HepG2 (cell line): ENCODE results near the gene BATF2. TPM values are rescaled to one million over a fixed set of nuclear protein-coding genes. Genes with fewer than 3 reads are reported as not detected.

Source experiments
- ATAC-seq: fragments of 200-7000 bp; cut with Tn5 transposase; 3 replicates; pipeline ENCODE4 v1.9.1; 2020; ENCODE audit warnings: mild to moderate bottlenecking, moderate library complexity
- BruUV-seq: library from RNA; stranded (reverse); fragments of 400-500 nt; replicated peaks from 2 replicates; lab custom pipeline; 2021; lab: Mats Ljungman, UMichigan
- CTCF ChIA-PET: fragments of 300-600 bp; formaldehyde crosslinking; extraction: SDS; loops from one replicate; lab custom pipeline; 2021; ENCODE audit warnings: low total read pairs, inconsistent platforms, low intra/inter-chr PET ratio; lab: Yijun Ruan, JAX
- POLR2A ChIA-PET: fragments of 350-600 bp; sonication (Branson Sonifier 250); formaldehyde crosslinking; loops from one replicate; lab custom pipeline; 2020; ENCODE audit warnings: antibody characterized with exemption, inconsistent platforms; lab: Yijun Ruan, JAX
- DNase-seq: peaks from one replicate; pipeline ENCODE4 v3.0.0-alpha.2; 2015; ENCODE audit warnings: low spot score
- FAIRE-seq: peaks from 3 replicates; lab custom pipeline; 2011; peaks lifted over from hg19 to GRCh38; lab: Jason Lieb, UNC
- H2AFZ ChIP-seq: one replicate; pipeline ENCODE4 v1.6.1; 2011; ENCODE audit warnings: low read length, inconsistent platforms
- H3K27ac ChIP-seq: fragments of 300-600 bp; 3 replicates; pipeline ENCODE4 v1.8.0; 2011; ENCODE audit warnings: mixed run types, mild to moderate bottlenecking, mixed read lengths, low read length, inconsistent platforms; ENCODE audit not compliant: insufficient read depth; ENCODE audit errors: extremely low read length
- H3K27me3 ChIP-seq, 2 experiments: fragments of 200-600 bp in 1 of 2; 2 replicates in 1 of 2; 3 replicates in 1 of 2; pipeline versions ENCODE4 v1.6.0 to v1.8.0; 2011; ENCODE audit warnings: low read length in 2 of 2, mild to moderate bottlenecking in 2 of 2, moderate library complexity in 2 of 2, inconsistent platforms in 1 of 2; ENCODE audit not compliant: insufficient read depth in 2 of 2, control insufficient read depth in 1 of 2
- H3K36me3 ChIP-seq, 2 experiments: fragments of 200-600 bp in 1 of 2; replicated peaks in 1 of 2; 2 replicates in 1 of 2; 3 replicates in 1 of 2; pipeline versions ENCODE4 v1.5.1 to v1.8.0; 2011; ENCODE audit warnings: low read length in 2 of 2, inconsistent platforms in 1 of 2; ENCODE audit not compliant: insufficient read depth in 2 of 2, control insufficient read depth in 1 of 2
- H3K4me1 ChIP-seq: 2 replicates; pipeline ENCODE4 v1.5.1; 2012; ENCODE audit warnings: low read length, inconsistent platforms; ENCODE audit not compliant: insufficient read depth
- H3K4me2 ChIP-seq: 2 replicates; pipeline ENCODE4 v1.6.0; 2011; ENCODE audit warnings: low read depth, low read length, inconsistent platforms
- H3K4me3 ChIP-seq, 3 experiments: fragments of 200-600 bp in 1 of 3; sonication (generic), shearing (Covaris generic) in 1 of 3; replicated peaks in 1 of 3; 2 replicates each; pipeline ENCODE4 v1.5.1; 2011 to 2016; ENCODE audit warnings: low read length in 3 of 3, inconsistent platforms in 2 of 3, low read depth in 2 of 3, mild to moderate bottlenecking in 2 of 3, control low read depth in 1 of 3, mixed read lengths in 1 of 3; ENCODE audit not compliant: insufficient read depth in 1 of 3
- H3K79me2 ChIP-seq: one replicate; pipeline ENCODE4 v1.6.1; 2011; ENCODE audit warnings: low read length, inconsistent platforms; ENCODE audit not compliant: insufficient read depth
- H3K9ac ChIP-seq: 2 replicates; pipeline ENCODE4 v1.6.0; 2011; ENCODE audit warnings: mild to moderate bottlenecking, low read depth, low read length, inconsistent platforms; ENCODE audit not compliant: insufficient read depth
- H3K9me3 ChIP-seq: 2 replicates; pipeline ENCODE4 v1.5.1; 2012; ENCODE audit warnings: mild to moderate bottlenecking, low read length
- H4K20me1 ChIP-seq: 2 replicates; pipeline ENCODE4 v1.6.0; 2011; ENCODE audit warnings: inconsistent platforms, mild to moderate bottlenecking, low read length, moderate library complexity; ENCODE audit not compliant: insufficient read depth
- HOXA7 ChIP-seq: sonication (generic); formaldehyde crosslinking; IDR thresholded peaks from 2 replicates; pipeline ENCODE4 v1.8.1; 2022; ENCODE audit warnings: mild to moderate bottlenecking, missing genetic modification reagents, moderate library complexity
- JUND ChIP-seq: sonication (generic); formaldehyde crosslinking; IDR thresholded peaks from 2 replicates; pipeline ENCODE4 v1.8.0; 2022; ENCODE audit warnings: mild to moderate bottlenecking, missing genetic modification reagents
- POLR2A ChIP-seq, 2 experiments: IDR thresholded peaks; 2 replicates each; pipeline ENCODE4 v1.6.1; 2011; ENCODE audit warnings: low read depth in 2 of 2, low read length in 2 of 2, mild to moderate bottlenecking in 1 of 2, moderate library complexity in 1 of 2; ENCODE audit not compliant: insufficient read depth in 1 of 2
- SMARCE1 ChIP-seq: fragments of 450-650 bp; IDR thresholded peaks from 2 replicates; pipeline ENCODE4 v1.6.1; 2017; ENCODE audit warnings: borderline replicate concordance
- ZNF605 ChIP-seq: sonication (generic); formaldehyde crosslinking; IDR thresholded peaks from 2 replicates; pipeline ENCODE4 v1.8.0; 2022; ENCODE audit warnings: mild to moderate bottlenecking, missing genetic modification reagents
- whole genome bisulfite sequencing: methylation state at CpG from one replicate; pipeline ENCODE4 v1.1.6; 2017; ENCODE audit warnings: low lambda C conversion rate; 5-methylcytosine and 5-hydroxymethylcytosine counted together
- in situ Hi-C: cut with HindIII; loops from 2 replicates; pipeline ENCODE4 v1.10.0; 2017; ENCODE audit warnings: low pct_unique_long_range_greater_than_20kb; ENCODE audit not compliant: extremely low pct_ligation_motif_present
- intact Hi-C: fragments of 100-400 bp; cut with micrococcal nuclease; formaldehyde crosslinking; loops from one replicate; pipeline ENCODE4 v1.10.0; 2022; ENCODE audit not compliant: unreplicated experiment
- polyA plus RNA-seq, 8 experiments: library from polyadenylated mRNA; depleted of rRNA in 3 of 8; stranded (reverse) in 7 of 8; unstranded in 1 of 8; fragments of >200 nt; fragmentation: Illumina TruSeq in 4 of 8; extraction: Trizol in 4 of 8; gene quantifications; 2 replicates each; pipeline versions ENCODE4 v1.2.1 to v1.2.3, GENCODE V29; 2011 to 2016; ENCODE audit warnings: low read depth in 4 of 8, missing spikeins in 1 of 8, mixed read lengths in 1 of 8; ENCODE audit not compliant: insufficient read depth in 1 of 8
- total RNA-seq, 5 experiments: library from RNA; depleted of rRNA; stranded (reverse); fragments of >200 nt; fragmentation: Illumina TruSeq; extraction: Trizol; gene quantifications; 2 replicates each; pipeline ENCODE4 v1.2.3, GENCODE V29; 2016; ENCODE audit warnings: low read depth in 1 of 5
- TF ChIP-seq, protein P1 (sequence below): sonication (generic); formaldehyde crosslinking; IDR thresholded peaks from 2 replicates; pipeline ENCODE4 v1.8.0; 2023; ENCODE audit warnings: mild to moderate bottlenecking, missing genetic modification reagents
- TF ChIP-seq, protein P2 (sequence below): sonication (generic); formaldehyde crosslinking; IDR thresholded peaks from 2 replicates; pipeline ENCODE4 v1.8.0; 2022; ENCODE audit warnings: missing genetic modification reagents, mild to moderate bottlenecking, moderate library complexity, borderline replicate concordance
- TF ChIP-seq, protein P3 (sequence below): IDR thresholded peaks from 2 replicates; pipeline ENCODE4 v1.6.1; 2012; ENCODE audit warnings: low read length, improper control_type of control experiment
- TF ChIP-seq, protein P4 (sequence below): sonication (generic); formaldehyde crosslinking; IDR thresholded peaks from 2 replicates; pipeline ENCODE4 v1.4.0; 2020; ENCODE audit warnings: missing genetic modification reagents, borderline replicate concordance
- TF ChIP-seq, protein P5 (sequence below): sonication (generic); formaldehyde crosslinking; IDR thresholded peaks from 2 replicates; pipeline ENCODE4 v1.5.0; 2020; ENCODE audit warnings: missing genetic modification reagents, mild to moderate bottlenecking, borderline replicate concordance
- TF ChIP-seq, protein P6 (sequence below): sonication (generic); formaldehyde crosslinking; IDR thresholded peaks from 2 replicates; pipeline ENCODE4 v1.8.0; 2022; ENCODE audit warnings: mild to moderate bottlenecking, missing genetic modification reagents, moderate library complexity

BATF2 gene
- total and polyA plus RNA-seq, 2 of the 13 experiments (the other 11 are each of a cell fraction or from before 2014, with no cell fraction given): 2.8 to 3.9 TPM

DNA sequence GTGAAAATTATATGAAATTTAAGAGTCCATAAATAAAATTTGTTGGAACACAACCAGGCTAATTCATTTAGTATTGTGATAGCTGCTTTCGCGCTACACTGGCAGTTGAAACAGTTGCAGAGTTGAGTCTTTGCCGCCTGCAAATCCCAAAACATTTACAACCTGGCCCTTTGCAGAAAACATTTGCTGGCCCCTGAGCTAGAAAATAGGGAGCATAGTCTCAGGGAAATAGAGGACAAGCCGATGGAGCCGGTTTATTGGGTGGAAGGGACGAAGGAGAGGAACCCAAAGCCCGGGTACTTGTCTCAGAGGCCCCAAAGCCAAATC is 43.7 kb upstream of the BATF2 start:
- peak overlapping the region; percentile 78 for H3K9ac ChIP-seq
- H4K20me1 ChIP-seq: no peaks in the 10 kb centered on the region
- H3K4me1 ChIP-seq: peaks cover 24% of the 10 kb centered on the region
- 30% methylated on average over 7 of the region's 7 CpGs for WGBS
- POLR2A ChIA-PET: interaction anchor here (0.6 to 3.8 kb wide), 18 partner anchors 9 to 94 kb away, joined by 3 to 39 read pairs (median 6); partner anchors contain the start of genes ARL2, FAU, MRPL49 and NAALADL1
- intact Hi-C loops: loop anchor here (1.0 kb wide), 1 partner anchor 13 kb away; the partner anchor contains the start of gene SNX15
- CTCF ChIA-PET: no interaction called here
- H3K79me2 ChIP-seq: peaks cover 10% of the 10 kb centered on the region
- in situ Hi-C loops: no loop called here
- peaks cover 19 to 43% of the 10 kb centered on the region in 2 experiments; a peak in 4 of 5 replicates for H3K36me3 ChIP-seq
- no peak for DNase-seq
- peak overlapping the region; percentile 76 to 89 (median 81) for H3K4me3 ChIP-seq
- FAIRE-seq: no peak
- H2AFZ ChIP-seq: peak overlapping the region; percentile 66
- no TSS peak for BruUV-seq
- H3K4me2 ChIP-seq: peak overlapping the region; percentile 83
- no peaks in the 10 kb centered on the region for H3K27me3 ChIP-seq
- no peak for ATAC-seq
- no peaks in the 10 kb centered on the region for H3K9me3 ChIP-seq
- peak overlapping the region; percentile 87 for H3K27ac ChIP-seq
- TF ChIP-seq, protein P1, sequence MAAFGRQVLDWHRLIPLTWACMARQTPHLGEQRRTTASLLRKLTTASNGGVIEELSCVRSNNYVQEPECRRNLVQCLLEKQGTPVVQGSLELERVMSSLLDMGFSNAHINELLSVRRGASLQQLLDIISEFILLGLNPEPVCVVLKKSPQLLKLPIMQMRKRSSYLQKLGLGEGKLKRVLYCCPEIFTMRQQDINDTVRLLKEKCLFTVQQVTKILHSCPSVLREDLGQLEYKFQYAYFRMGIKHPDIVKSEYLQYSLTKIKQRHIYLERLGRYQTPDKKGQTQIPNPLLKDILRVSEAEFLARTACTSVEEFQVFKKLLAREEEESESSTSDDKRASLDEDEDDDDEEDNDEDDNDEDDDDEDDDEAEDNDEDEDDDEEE: 0 out of 2 replicates have a peak, but pooled peaks have one; percentile 39
- peak in 1 of 2 experiments; percentile 11; a peak in 1 of 4 replicates for TF ChIP-seq POLR2A (IDR thresholded peaks at IDR 0.05; ENCODE audit: insufficient read depth in 1 of 2, low read depth in 2 of 2, low read length in 2 of 2)
- TF ChIP-seq, protein P2, sequence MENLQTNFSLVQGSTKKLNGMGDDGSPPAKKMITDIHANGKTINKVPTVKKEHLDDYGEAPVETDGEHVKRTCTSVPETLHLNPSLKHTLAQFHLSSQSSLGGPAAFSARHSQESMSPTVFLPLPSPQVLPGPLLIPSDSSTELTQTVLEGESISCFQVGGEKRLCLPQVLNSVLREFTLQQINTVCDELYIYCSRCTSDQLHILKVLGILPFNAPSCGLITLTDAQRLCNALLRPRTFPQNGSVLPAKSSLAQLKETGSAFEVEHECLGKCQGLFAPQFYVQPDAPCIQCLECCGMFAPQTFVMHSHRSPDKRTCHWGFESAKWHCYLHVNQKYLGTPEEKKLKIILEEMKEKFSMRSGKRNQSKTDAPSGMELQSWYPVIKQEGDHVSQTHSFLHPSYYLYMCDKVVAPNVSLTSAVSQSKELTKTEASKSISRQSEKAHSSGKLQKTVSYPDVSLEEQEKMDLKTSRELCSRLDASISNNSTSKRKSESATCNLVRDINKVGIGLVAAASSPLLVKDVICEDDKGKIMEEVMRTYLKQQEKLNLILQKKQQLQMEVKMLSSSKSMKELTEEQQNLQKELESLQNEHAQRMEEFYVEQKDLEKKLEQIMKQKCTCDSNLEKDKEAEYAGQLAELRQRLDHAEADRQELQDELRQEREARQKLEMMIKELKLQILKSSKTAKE: no peak
- TF ChIP-seq, protein P3, sequence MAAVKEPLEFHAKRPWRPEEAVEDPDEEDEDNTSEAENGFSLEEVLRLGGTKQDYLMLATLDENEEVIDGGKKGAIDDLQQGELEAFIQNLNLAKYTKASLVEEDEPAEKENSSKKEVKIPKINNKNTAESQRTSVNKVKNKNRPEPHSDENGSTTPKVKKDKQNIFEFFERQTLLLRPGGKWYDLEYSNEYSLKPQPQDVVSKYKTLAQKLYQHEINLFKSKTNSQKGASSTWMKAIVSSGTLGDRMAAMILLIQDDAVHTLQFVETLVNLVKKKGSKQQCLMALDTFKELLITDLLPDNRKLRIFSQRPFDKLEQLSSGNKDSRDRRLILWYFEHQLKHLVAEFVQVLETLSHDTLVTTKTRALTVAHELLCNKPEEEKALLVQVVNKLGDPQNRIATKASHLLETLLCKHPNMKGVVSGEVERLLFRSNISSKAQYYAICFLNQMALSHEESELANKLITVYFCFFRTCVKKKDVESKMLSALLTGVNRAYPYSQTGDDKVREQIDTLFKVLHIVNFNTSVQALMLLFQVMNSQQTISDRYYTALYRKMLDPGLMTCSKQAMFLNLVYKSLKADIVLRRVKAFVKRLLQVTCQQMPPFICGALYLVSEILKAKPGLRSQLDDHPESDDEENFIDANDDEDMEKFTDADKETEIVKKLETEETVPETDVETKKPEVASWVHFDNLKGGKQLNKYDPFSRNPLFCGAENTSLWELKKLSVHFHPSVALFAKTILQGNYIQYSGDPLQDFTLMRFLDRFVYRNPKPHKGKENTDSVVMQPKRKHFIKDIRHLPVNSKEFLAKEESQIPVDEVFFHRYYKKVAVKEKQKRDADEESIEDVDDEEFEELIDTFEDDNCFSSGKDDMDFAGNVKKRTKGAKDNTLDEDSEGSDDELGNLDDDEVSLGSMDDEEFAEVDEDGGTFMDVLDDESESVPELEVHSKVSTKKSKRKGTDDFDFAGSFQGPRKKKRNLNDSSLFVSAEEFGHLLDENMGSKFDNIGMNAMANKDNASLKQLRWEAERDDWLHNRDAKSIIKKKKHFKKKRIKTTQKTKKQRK: no peak
- TF ChIP-seq, protein P4, sequence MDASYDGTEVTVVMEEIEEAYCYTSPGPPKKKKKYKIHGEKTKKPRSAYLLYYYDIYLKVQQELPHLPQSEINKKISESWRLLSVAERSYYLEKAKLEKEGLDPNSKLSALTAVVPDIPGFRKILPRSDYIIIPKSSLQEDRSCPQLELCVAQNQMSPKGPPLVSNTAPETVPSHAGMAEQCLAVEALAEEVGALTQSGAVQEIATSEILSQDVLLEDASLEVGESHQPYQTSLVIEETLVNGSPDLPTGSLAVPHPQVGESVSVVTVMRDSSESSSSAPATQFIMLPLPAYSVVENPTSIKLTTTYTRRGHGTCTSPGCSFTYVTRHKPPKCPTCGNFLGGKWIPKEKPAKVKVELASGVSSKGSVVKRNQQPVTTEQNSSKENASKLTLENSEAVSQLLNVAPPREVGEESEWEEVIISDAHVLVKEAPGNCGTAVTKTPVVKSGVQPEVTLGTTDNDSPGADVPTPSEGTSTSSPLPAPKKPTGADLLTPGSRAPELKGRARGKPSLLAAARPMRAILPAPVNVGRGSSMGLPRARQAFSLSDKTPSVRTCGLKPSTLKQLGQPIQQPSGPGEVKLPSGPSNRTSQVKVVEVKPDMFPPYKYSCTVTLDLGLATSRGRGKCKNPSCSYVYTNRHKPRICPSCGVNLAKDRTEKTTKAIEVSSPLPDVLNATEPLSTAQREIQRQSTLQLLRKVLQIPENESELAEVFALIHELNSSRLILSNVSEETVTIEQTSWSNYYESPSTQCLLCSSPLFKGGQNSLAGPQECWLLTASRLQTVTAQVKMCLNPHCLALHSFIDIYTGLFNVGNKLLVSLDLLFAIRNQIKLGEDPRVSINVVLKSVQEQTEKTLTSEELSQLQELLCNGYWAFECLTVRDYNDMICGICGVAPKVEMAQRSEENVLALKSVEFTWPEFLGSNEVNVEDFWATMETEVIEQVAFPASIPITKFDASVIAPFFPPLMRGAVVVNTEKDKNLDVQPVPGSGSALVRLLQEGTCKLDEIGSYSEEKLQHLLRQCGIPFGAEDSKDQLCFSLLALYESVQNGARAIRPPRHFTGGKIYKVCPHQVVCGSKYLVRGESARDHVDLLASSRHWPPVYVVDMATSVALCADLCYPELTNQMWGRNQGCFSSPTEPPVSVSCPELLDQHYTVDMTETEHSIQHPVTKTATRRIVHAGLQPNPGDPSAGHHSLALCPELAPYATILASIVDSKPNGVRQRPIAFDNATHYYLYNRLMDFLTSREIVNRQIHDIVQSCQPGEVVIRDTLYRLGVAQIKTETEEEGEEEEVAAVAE (CRISPR knock-in tag): 0 out of 2 replicates have a peak, but pooled peaks have one; percentile 9
- no peak for TF ChIP-seq SMARCE1
- TF ChIP-seq, protein P5, sequence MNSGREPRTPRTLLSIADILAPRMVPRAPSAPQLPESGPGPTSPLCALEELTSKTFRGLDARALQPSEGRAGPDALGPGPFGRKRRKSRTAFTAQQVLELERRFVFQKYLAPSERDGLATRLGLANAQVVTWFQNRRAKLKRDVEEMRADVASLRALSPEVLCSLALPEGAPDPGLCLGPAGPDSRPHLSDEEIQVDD (CRISPR knock-in tag): no peak
- no peak for TF ChIP-seq HOXA7 (CRISPR knock-in tag)
- TF ChIP-seq, protein P6, sequence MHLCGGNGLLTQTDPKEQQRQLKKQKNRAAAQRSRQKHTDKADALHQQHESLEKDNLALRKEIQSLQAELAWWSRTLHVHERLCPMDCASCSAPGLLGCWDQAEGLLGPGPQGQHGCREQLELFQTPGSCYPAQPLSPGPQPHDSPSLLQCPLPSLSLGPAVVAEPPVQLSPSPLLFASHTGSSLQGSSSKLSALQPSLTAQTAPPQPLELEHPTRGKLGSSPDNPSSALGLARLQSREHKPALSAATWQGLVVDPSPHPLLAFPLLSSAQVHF: no peak
- peak; percentile 78; the same call in 1 of the 2 replicates for TF ChIP-seq ZNF605 (CRISPR knock-in tag)
- TF ChIP-seq JUND (CRISPR knock-in tag): no peak
